HAP-1 (cell line): Measurements from ENCODE around the gene ANKRD53.
A peak's percentile ranks its signal among the peaks of the same experiment; 100 is the strongest.

Source experiments
- DNase-seq, 2 experiments: peaks; one replicate each; pipeline ENCODE4 v3.0.0-alpha.2; 2016 to 2020; ENCODE audit warnings: low spot score in 2 of 2
- H3K27me3 ChIP-seq: fragments of 250-450 bp; sonication (Bioruptor Pico); 2 replicates; pipeline ENCODE4 v1.5.1; 2020; ENCODE audit warnings: low read depth, mild to moderate bottlenecking, moderate library complexity
- H3K36me3 ChIP-seq: fragments of 250-450 bp; sonication (Bioruptor Pico); replicated peaks from 2 replicates; pipeline ENCODE4 v1.5.1; 2020; ENCODE audit warnings: mild to moderate bottlenecking
- H3K4me1 ChIP-seq: fragments of 250-450 bp; sonication (Bioruptor Pico); 2 replicates; pipeline ENCODE4 v1.5.1; 2020; ENCODE audit warnings: mild to moderate bottlenecking
- H3K4me3 ChIP-seq: fragments of 250-450 bp; sonication (Bioruptor Pico); 2 replicates; pipeline ENCODE4 v1.5.1; 2020; ENCODE audit warnings: mild to moderate bottlenecking, moderate library complexity
- H3K9me3 ChIP-seq: fragments of 250-450 bp; sonication (Bioruptor Pico); 2 replicates; pipeline ENCODE4 v1.5.1; 2020; ENCODE audit warnings: mild to moderate bottlenecking, moderate library complexity
- in situ Hi-C: fragments of 300-500 bp; cut with MboI; formaldehyde crosslinking; loops from 3 replicates; pipeline ENCODE4 v1.14.3; 2020; ENCODE audit warnings: low sequenced_read_pairs, inconsistent platforms, mixed read lengths

ANKRD53 gene

DNA sequence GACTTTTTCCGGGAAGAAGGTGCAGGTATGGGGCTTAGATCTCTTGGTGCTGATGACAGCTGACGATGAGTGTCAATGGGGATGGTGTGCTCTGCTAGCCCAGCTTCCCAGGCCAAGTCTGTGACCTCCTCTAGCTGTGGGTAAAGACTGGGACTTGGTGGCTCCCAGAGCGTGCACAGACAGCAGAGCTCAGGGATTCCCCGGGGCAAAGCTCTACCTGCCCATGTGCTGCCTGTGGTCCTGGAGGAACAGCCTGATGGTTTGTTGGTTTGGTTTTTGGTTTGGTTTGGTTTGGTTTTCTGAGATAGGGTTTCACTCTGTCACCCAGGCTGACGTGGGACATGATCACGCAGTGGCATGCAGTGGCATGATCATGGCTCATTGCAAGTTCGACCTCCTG lies 23.5 kb upstream of the ANKRD53 start:
- in situ Hi-C loops, result no loop called here
- H3K9me3 ChIP-seq, result no peaks in the 10 kb centered on the region
- H3K4me3 ChIP-seq, result no peak overlapping the region
- DNase-seq, result peak in 1 of 2 experiments; percentile 4
- H3K36me3 ChIP-seq, result no peaks in the 10 kb centered on the region
- no peaks in the 10 kb centered on the region for H3K4me1 ChIP-seq
- peaks cover 17% of the 10 kb centered on the region for H3K27me3 ChIP-seq

DNA sequence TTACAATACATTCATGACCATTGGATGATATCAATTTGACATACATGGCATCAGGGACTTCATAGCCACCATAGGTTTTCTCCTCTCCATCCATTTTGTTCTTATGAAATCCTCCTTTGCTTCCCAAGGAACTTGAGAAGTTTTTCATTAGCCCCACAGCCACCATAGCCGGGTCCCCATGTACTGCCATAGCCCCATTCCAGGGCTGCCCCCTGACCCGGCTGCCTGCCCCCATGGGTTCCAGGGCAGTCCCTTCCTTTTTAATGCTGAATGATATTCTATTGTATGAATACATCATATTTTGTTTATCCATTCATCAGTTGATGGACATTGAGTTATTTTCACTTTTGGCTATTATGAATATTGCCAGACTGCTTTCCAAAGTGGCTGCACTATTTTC lies 22.3 kb upstream of the ANKRD53 start:
- H3K4me1 ChIP-seq, result no peaks in the 10 kb centered on the region
- peaks cover 17% of the 10 kb centered on the region for H3K27me3 ChIP-seq
- no peak overlapping the region for H3K4me3 ChIP-seq
- no peak for DNase-seq
- H3K36me3 ChIP-seq, result no peaks in the 10 kb centered on the region
- H3K9me3 ChIP-seq, result no peaks in the 10 kb centered on the region
- in situ Hi-C loops, result no loop called here

DNA sequence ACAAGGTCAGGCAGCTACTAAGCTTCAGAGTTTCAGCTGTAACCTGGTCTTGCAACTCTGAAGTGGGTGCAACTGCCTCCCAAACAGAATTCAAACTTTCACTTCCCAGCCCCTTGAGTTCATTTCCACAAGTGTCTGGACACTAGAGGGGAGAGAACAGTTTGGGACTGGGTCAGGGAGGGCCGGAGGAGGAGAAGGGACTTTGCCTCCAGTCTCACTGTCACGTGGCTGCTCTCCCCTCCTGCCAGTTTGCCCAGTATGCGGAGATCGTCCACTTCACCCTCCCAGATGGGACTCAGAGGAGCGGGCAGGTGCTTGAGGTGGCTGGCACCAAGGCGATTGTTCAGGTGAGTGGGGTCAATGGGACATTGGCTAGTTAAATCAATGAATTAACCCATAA lies 20.6 kb upstream of the ANKRD53 start:
- DNase-seq, result no peak
- Histone ChIP-seq H3K36me3 (no peaks in the 10 kb centered on the region), H3K27me3 (peaks cover 17% of the 10 kb centered on the region), H3K9me3 (no peaks in the 10 kb centered on the region), H3K4me3 (no peak overlapping the region), H3K4me1 (no peaks in the 10 kb centered on the region)
- in situ Hi-C loops, result no loop called here

DNA sequence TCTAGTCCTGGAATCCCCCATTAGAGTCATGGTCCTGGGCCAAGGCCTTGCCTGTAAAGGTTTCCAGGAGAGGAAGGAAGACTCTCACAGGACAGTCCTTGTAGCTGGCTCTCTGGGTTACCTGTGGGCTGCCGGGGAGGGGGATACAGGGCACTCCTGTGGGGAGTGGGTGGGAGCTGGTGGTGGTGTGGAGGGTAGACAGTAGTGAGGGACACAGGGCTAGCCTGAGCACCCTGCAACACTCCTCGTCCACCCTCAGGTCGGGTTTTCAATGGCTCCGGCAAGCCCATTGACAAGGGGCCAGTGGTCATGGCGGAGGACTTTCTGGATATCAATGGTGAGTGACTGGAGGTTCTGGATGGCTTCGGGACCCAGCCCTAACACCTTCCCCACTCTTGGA lies 19.7 kb upstream of the ANKRD53 start:
- in situ Hi-C loops, result no loop called here
- H3K36me3 ChIP-seq, result no peaks in the 10 kb centered on the region
- no peak for DNase-seq
- peaks cover 10% of the 10 kb centered on the region for H3K27me3 ChIP-seq
- H3K4me1 ChIP-seq, result no peaks in the 10 kb centered on the region
- no peaks in the 10 kb centered on the region for H3K9me3 ChIP-seq
- no peak overlapping the region for H3K4me3 ChIP-seq

DNA sequence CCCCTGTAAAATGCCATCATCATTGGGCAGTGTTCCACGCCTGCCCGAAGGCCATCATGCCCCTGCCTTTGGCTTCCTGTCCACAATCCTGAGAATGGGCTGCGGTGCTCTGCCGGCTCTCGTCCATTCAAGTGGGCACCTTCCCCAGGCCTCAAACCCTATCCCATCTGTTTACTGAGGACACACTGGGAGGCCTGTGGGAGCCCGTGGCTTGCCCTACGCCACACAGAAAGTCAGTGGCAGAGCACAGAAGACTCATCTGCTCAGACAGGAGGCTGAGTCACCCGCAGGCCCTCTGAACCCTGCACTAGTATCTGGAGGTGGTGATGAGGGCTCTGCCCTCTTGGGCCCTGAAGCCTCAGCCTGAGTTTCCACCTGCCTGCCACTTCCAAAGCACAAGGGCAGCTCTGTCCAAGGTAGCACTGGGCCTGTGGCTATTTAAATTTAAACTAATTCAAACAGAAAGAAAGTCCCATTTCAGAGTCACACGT lies 19.1 kb upstream of the ANKRD53 start:
- H3K27me3 ChIP-seq, result peaks cover 5% of the 10 kb centered on the region; the same call in 1 of the 2 replicates
- DNase-seq, result no peak
- in situ Hi-C loops, result no loop called here
- no peaks in the 10 kb centered on the region for H3K36me3 ChIP-seq
- H3K4me1 ChIP-seq, result no peaks in the 10 kb centered on the region
- H3K4me3 ChIP-seq, result no peak overlapping the region
- no peaks in the 10 kb centered on the region for H3K9me3 ChIP-seq

DNA sequence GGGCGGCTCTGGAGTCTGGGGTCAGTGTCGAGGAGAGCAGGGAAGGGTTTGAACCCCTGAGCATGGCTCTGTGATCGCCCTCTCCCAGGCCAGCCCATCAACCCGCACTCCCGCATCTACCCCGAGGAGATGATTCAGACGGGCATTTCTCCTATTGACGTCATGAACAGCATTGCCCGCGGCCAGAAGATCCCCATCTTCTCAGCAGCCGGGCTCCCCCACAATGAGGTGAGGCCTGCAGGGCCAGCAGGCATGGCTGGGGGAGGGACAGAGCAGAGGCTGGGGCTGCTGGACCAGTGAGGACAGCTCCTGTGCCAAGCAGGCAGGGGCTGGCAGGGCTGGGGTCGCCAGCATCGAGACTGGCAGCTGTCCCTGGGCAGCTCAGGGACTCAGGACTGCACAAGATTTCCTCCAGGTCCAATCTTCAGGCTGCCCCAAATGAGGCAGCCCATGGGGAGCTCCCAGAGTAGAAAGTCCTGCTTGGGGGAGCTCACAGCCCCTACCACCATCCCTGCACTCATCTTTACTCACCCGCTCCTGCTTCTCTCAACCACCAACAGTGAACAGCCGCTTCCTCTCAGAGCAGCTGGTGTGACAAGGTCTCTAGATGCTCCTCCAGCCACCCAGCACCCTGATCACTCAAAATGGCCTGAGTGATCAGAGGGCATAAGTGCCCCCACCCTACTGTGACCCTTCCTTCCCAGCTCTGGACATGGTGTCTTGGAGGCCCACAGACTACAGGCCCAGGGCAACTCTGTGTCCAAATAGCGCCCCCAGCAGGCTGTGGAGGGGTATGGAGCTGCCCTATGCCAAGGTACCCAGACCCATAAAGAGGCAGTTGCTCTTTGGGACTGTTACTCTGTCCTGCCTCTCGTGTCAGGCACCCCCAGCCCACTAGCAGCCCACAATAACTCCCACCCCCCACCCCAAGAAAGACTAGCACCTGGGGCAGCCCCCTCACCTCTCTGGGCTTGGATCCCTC lies 18.3 kb upstream of the ANKRD53 start:
- no peaks in the 10 kb centered on the region for H3K4me1 ChIP-seq
- peaks cover 3% of the 10 kb centered on the region; the same call in 1 of the 2 replicates for H3K27me3 ChIP-seq
- no peaks in the 10 kb centered on the region for H3K9me3 ChIP-seq
- no peak overlapping the region for H3K4me3 ChIP-seq
- in situ Hi-C loops, result no loop called here
- no peak for DNase-seq
- no peaks in the 10 kb centered on the region for H3K36me3 ChIP-seq

DNA sequence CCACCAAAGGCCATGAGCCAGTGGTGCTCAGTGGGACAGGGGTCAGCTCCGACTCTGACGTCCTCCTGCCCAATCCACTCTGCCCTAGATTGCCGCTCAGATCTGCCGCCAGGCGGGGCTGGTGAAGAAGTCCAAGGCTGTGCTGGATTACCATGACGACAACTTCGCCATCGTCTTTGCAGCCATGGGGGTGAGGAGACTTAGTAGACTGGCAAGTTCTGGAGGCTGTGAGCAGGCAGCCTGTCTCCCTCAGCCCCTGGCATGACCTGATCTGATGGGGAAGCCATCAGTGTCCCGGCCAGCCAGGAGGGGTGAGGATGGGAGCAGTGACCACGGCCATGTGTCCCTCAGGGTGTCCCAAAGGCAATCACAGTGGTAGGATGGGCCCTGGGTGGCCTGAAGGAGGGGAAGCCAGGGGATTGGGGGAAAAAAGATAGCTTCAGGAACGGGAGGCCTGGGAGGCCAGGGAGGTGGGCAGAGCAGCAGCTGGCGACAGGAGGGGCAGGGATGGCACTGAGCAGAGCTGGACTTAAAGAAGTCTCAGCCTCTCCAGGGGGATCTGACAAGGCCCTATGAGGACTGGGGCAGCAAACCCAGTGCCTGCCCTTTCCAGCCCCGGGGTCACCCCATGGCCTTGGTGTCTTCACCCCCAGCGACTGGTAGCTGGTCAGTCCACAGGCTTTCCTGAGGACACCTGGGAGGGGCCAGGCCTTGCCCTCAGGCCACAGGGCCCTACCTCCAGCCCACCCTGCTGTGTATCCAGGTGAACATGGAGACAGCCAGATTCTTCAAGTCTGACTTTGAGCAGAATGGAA lies 17.4 kb upstream of the ANKRD53 start:
- DNase-seq, result no peak
- Histone ChIP-seq H3K27me3 (peaks cover 2% of the 10 kb centered on the region; the same call in 1 of the 2 replicates), H3K4me3 (no peak overlapping the region), H3K36me3 (no peaks in the 10 kb centered on the region), H3K9me3 (no peaks in the 10 kb centered on the region), H3K4me1 (no peaks in the 10 kb centered on the region)
- in situ Hi-C loops, result no loop called here

DNA sequence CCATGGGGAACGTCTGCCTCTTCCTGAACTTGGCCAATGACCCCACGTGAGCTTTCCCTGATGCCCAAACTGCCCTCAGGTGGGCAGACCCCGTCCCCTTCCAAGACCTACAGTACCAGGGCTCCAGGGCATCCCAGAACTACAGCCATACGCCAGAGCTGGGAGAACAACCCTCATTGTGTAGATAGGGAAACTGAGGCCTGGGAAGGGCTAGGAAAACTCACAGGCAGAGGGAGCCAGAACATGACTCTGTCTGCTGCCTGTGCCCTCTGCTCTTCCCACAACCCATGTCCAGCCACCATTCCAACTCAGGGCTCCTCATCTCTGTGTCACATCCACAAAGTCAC lies 16.8 kb upstream of the ANKRD53 start:
- in situ Hi-C loops, result no loop called here
- no peaks in the 10 kb centered on the region for H3K4me1 ChIP-seq
- no peaks in the 10 kb centered on the region for H3K36me3 ChIP-seq
- H3K9me3 ChIP-seq, result no peaks in the 10 kb centered on the region
- no peak overlapping the region for H3K4me3 ChIP-seq
- no peak for DNase-seq
- H3K27me3 ChIP-seq, result no peaks in the 10 kb centered on the region

DNA sequence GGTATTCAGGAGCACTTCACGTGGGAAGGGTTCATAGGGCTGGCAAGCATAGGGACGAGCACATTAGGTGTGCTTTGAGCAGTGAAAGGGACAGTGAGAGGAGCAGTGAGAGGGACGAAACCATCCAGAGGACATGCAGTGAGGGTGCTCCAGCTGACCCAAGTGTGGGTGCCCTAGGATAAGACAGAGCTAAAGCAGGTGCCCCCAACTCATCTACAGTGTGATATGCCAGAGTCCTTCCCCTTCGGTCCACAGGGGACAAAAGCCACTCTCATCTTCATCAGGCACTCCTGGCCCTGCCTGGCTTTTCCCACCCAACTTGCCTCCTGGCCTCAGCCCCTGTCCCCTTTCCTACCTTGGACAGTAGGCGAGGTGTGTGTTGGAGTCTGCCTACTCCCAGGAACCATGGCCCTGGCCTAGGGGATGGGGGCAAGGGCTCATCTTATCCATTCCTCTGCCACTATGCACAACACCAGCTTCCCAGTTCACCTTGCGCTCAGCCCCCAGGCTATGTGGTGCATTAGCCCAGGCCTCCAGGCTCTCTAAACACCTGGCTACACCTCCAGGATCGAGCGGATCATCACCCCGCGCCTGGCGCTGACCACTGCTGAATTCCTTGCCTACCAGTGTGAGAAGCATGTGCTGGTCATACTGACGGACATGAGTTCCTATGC lies 16.1 kb upstream of the ANKRD53 start:
- H3K4me3 ChIP-seq, result no peak overlapping the region
- no peaks in the 10 kb centered on the region for H3K9me3 ChIP-seq
- no peak for DNase-seq
- in situ Hi-C loops, result no loop called here
- no peaks in the 10 kb centered on the region for H3K27me3 ChIP-seq
- no peaks in the 10 kb centered on the region for H3K4me1 ChIP-seq
- no peaks in the 10 kb centered on the region for H3K36me3 ChIP-seq

DNA sequence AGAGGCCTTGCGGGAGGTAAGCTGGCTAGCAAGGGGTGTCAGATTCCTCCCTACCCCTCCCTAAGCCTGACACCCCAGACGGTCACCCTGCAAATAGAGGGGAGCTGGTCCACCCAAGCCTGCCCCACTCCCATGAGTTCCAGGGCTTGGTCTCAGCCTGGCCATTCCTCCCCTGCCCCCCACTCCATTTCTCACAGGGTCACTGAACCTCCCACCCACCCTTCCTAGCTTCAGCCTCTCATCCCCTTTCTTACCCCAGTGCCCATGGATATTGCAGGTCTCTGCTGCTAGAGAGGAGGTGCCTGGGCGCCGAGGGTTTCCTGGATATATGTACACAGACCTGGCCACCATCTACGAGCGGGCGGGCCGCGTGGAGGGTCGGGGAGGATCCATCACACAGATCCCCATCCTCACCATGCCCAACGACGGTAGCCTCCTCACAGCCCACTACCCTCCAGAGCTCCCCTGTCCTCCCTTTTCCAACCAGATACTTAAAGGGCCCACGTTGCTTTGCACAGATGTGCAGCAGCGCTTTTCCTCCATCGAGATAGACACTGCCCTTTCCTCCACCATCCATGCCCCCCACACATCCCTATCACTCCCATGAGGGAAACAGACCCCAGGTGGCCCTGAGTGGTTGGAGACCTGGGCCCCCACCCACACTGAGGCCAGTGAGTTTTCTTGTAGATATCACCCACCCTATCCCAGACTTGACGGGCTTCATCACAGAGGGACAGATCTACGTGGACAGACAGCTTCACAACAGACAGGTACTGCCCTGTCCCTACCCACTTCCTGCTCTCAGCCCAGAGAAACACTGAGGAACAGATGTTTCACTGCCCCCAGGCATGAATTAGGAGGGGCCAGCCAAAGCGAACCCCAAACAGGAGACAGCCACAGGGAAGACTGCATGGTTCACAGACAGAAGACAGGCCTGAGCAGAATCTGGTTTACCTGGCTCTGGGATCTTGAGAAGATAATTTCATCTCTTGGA lies 15.2 kb upstream of the ANKRD53 start:
- in situ Hi-C loops, result no loop called here
- Histone ChIP-seq H3K9me3 (no peaks in the 10 kb centered on the region), H3K4me1 (no peaks in the 10 kb centered on the region), H3K36me3 (no peaks in the 10 kb centered on the region), H3K27me3 (no peaks in the 10 kb centered on the region; the same call in 1 of the 2 replicates), H3K4me3 (no peak overlapping the region)
- DNase-seq, result no peak

DNA sequence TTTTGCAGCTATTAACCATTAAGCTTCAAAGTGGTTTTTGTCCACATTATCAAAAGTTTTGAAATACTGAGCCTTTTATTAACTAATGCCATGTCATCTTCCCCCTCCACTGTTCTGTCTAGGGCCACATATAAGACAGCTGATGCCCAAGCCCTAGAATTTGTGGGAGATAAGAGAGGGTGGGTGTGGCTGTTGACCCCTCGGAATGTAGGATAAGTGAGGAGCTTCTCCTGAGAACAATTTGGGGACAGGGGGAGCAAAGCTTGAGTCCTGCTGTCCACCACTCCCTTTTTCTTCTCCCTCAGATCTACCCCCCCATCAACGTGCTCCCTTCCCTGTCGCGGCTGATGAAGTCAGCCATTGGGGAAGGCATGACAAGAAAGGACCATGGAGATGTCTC lies 14.3 kb upstream of the ANKRD53 start:
- in situ Hi-C loops, result no loop called here
- DNase-seq, result no peak
- no peaks in the 10 kb centered on the region for H3K36me3 ChIP-seq
- no peak overlapping the region for H3K4me3 ChIP-seq
- H3K4me1 ChIP-seq, result no peaks in the 10 kb centered on the region
- no peaks in the 10 kb centered on the region; the same call in 1 of the 2 replicates for H3K27me3 ChIP-seq
- no peaks in the 10 kb centered on the region for H3K9me3 ChIP-seq

DNA sequence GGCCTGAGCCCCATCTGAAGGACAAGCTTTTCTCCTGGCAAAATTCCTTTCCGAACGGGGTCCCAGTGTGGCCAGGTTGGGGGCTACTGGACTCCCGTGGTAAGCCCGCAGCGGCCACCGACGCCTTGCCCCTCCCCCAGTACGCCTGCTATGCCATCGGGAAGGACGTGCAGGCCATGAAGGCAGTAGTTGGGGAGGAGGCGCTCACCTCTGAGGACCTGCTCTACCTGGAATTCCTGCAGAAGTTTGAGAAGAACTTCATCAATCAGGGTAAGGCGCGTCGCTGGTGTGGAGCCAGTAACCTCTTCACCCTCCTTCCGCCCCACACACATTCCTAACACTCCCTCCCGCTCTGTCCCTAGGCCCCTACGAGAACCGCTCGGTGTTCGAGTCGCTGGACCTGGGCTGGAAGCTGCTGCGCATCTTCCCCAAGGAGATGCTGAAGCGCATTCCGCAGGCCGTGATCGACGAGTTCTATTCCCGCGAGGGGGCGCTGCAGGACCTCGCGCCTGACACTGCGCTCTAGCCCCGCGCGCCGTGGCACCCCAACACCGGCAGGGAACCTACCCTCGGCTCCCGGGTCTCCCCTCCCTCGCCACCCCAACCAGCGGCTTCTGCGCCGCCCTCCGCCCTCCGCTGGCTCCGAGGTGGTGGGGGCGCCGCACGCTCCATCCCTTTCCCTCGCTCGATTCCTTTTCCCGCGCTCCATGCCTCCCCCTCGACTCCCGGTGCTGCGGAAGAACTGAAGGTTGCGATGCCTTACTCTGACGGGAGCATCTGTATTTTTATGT lies 13.6 kb upstream of the ANKRD53 start:
- in situ Hi-C loops, result no loop called here
- peak; percentile 17 to 82 for DNase-seq
- H3K4me3 ChIP-seq, result peak overlapping the region; percentile 37
- no peaks in the 10 kb centered on the region for H3K9me3 ChIP-seq
- H3K27me3 ChIP-seq, result no peaks in the 10 kb centered on the region; the same call in 1 of the 2 replicates
- no peaks in the 10 kb centered on the region for H3K4me1 ChIP-seq
- no peaks in the 10 kb centered on the region for H3K36me3 ChIP-seq
